Fibroblast of villous mesenchyme (primary cell): ENCODE data around the gene TMED4. TPM values are rescaled to one million over a fixed set of nuclear protein-coding genes. Genes with fewer than 3 reads are reported as not detected.

ENCODE experiments used
- DNase-seq: peaks from one replicate; pipeline ENCODE4 v3.0.0-alpha.2; 2010; ENCODE audit warnings: low read depth
- H3K4me3 ChIP-seq: 2 replicates; pipeline ENCODE4 v1.5.1; 2011; ENCODE audit warnings: low read depth, mild to moderate bottlenecking, low read length
- CTCF ChIP-seq: IDR thresholded peaks from 2 replicates; pipeline ENCODE4 v1.5.1; 2012; ENCODE audit warnings: low read depth, mild to moderate bottlenecking, low read length; ENCODE audit not compliant: insufficient read depth
- total RNA-seq: library from RNA; depleted of rRNA; stranded (reverse); fragments of >200 nt; gene quantifications from 2 replicates; pipeline ENCODE4 v1.2.3, GENCODE V29; 2012

TMED4 gene
- total RNA-seq, 1 donor = 84.2 TPM

- DNase-seq = no peak
- no peak for TF ChIP-seq CTCF
- no peak overlapping the region for H3K4me3 ChIP-seq
Observed at GRCh38 chr7:44537442-44537841, 44.6 kb downstream of the TMED4 start.

- H3K4me3 ChIP-seq = no peak overlapping the region
- TF ChIP-seq CTCF = no peak
- DNase-seq = no peak
Observed at GRCh38 chr7:44536090-44536489, 45.9 kb downstream of the TMED4 start.

GRCh38 chr7:44535348-44536064 is 46.5 kb downstream of the TMED4 start:
- no peak for TF ChIP-seq CTCF
- no peak for DNase-seq

GRCh38 chr7:44534501-44534900 is 47.5 kb downstream of the TMED4 start:
- TF ChIP-seq CTCF = peak; percentile 70
- no peak overlapping the region for H3K4me3 ChIP-seq
- DNase-seq = peak; percentile 20

More at GRCh38 chr7:44535348-44536064, 46.5 kb downstream of the TMED4 start:
- no peak overlapping the region for H3K4me3 ChIP-seq

- TF ChIP-seq CTCF = no peak
Observed at GRCh38 chr7:44534087-44534486, 47.9 kb downstream of the TMED4 start.

GRCh38 chr7:44533301-44534055 is 48.6 kb downstream of the TMED4 start:
- H3K4me3 ChIP-seq = no peak overlapping the region
- peak; percentile 11 for DNase-seq
- TF ChIP-seq CTCF = no peak

More at GRCh38 chr7:44534087-44534486, 47.9 kb downstream of the TMED4 start:
- peak; percentile 26 for DNase-seq
- no peak overlapping the region for H3K4me3 ChIP-seq
